GM12875 (cell line): ENCODE data around the gene PLIN4.

ENCODE experiments used
- H3K4me3 ChIP-seq: one replicate; pipeline ENCODE4 v1.5.1; 2011; ENCODE audit warnings: low read depth, low read length, control low read depth
- CTCF ChIP-seq: IDR thresholded peaks from 2 replicates; pipeline ENCODE4 v1.5.1; 2011; ENCODE audit warnings: low read depth, mild to moderate bottlenecking, control low read depth, inconsistent platforms, low read length, moderate library complexity, borderline replicate concordance; ENCODE audit not compliant: insufficient read depth

Gene PLIN4

DNA sequence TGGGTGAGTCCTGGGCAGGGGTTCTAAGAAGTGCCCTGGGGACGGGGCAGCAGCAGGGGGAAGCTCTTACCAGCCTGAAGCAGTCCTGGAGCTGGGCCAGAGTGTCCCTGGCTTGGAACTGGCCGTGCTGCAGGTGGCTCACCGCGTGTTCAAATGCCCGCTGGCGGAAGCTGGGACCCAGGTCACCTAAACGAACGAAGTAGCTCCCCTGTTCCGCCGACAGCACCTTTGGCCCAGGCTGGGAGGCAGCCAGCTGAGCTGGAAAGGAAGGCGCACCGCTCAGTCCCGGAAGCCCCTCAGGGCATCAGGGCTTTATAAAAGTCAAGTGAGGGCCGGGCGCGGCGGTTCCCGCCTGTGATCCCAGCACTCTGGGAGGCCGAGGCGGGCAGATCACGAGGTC is 9.6 kb downstream of the PLIN4 start:
- TF ChIP-seq CTCF = no peak
- no peak overlapping the region for H3K4me3 ChIP-seq

- no peak for TF ChIP-seq CTCF
- no peak overlapping the region for H3K4me3 ChIP-seq
Observed at GRCh38 chr19:4507804-4508203, 10.5 kb downstream of the PLIN4 start.

- no peak for TF ChIP-seq CTCF
Observed at GRCh38 chr19:4507150-4507452, 11.2 kb downstream of the PLIN4 start.

DNA sequence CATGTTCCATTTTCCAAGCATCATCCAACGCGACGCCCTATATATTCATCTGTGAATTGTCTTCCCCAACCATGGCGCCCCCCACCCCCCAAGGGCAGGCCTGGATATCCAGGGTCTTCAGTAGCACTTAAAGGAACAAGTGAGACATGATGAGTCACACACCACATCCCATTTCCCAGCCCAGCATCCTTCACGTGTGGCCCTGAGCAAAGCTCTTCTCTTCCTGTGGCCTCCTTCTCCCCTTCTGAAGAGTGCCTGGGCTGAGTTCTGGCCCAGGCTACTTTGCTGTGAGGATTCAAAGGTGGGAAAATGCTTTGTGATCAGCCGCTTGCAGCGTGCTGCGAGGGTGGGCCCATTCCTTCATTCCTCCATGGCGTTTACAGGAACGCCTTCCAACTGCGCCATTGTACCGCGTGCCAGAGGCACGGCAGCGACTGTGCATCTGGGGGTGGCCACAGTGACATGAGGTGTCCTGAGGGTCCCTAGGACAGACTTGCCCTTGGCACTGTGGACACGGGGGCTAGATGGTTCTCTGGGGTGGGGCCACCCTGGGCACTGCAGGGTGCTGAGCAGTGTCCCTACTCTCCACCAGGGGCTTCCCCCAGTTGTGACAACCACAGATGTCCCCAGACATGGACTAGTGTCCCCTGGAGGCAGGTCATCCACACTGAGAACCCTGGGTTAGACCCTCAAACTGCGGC is 11.7 kb downstream of the PLIN4 start:
- TF ChIP-seq CTCF = no peak
- H3K4me3 ChIP-seq = no peak overlapping the region

More at GRCh38 chr19:4507150-4507452, 11.2 kb downstream of the PLIN4 start:
- no peak overlapping the region for H3K4me3 ChIP-seq

GRCh38 chr19:4505570-4506448 is 12.5 kb downstream of the PLIN4 start:
- no peak for TF ChIP-seq CTCF
- no peak overlapping the region for H3K4me3 ChIP-seq

DNA sequence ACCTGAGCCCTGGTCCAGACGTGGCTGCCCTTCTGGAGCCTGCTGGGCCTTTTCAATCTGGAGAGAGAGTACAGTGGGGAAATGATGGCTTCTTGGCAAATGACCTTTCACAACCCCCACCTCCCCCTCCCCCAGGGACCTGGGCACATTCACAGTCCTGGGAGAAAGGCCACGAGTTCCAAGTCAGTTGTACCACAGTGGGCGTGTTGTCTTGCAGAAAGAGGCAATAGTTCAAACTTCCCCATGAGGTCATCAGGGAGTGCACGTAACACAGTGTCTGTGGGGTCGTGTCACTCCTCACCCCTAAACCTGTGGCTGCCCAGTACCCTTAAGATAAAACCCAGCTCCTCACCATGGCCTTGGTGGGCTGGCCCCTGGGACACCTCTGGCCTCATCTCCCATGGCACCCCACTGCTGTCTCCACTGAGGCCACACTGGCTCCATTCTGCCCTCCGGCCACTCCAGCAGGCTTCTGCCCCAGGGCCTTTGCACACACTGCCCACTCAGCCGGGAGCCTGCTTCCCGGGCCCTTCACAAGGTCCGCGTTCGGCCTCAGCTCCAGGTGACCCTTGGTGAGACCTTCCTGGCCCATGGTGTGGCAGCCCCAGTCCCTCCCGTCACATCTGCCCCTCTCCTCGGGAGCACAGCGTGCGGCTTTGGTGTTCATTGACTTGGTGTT is 13.3 kb downstream of the PLIN4 start:
- no peak for TF ChIP-seq CTCF
- H3K4me3 ChIP-seq = no peak overlapping the region
